HG02981 (cell line): ENCODE data around the gene BMP6.

Source experiments
- ATAC-seq: cut with Tn5 transposase; IDR thresholded peaks from one replicate; pipeline ENCODE4 v1.9.1; 2021; ENCODE audit warnings: mild to moderate bottlenecking, moderate library complexity; ENCODE audit not compliant: unreplicated experiment

BMP6 gene

DNA sequence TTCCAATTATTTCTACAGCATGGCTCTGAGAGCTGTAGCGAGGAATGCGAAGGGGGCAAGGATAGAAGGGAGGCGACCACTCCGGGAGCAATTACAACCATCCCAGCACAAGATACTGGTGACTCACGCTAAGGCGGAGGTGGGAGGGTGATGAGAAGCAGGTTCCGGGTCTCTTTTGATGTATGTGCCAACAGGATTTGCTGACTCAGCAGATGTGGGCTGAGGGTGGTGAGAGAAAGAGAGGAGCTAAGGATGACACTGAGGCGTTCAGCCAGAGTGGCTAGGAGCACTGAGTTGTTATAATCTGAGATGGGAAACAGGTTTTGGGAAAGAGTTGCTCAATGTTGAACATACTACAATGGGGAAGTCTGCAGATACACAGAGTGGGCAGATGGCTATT is 194.0 kb downstream of the BMP6 start:
- ATAC-seq = no peak

DNA sequence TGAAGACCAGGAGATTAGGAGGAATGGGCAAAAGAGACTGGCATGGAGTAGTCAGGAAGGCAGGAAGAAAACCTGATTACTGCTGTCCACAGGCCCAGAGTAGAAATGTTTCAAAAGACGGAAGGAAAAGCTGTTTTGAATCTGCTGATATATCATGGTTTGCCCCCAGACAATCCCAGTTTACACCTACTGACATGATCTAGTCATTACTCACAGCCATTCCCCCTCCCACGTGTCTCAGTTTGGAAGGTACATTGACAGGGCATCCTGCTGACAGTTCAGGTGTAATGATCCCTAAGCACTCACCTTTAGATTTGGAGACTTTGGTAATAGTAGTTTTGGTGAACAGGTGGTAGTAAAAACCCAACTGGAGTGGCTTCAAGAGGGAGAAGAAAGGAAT is 194.5 kb downstream of the BMP6 start:
- no peak for ATAC-seq

DNA sequence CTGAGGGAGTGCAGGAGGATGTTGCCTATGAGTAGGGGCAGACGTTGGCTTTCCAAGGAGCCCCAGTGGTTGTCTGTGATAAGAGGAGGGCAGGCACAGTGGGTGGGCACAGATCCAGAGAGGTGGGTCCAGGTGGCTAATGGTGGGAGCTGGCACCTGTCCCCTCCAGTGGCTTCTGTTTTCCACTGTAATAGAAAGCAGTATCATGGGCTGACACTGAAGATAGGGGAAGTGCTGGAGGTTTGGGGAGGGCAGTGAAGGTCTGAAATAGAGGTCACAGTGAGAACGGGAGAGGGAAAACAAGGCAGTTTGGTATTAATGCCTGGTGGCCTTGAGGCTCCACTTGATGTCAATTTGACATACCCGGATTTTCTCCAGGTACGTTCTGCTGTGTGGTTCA is 195.1 kb downstream of the BMP6 start:
- ATAC-seq = no peak

DNA sequence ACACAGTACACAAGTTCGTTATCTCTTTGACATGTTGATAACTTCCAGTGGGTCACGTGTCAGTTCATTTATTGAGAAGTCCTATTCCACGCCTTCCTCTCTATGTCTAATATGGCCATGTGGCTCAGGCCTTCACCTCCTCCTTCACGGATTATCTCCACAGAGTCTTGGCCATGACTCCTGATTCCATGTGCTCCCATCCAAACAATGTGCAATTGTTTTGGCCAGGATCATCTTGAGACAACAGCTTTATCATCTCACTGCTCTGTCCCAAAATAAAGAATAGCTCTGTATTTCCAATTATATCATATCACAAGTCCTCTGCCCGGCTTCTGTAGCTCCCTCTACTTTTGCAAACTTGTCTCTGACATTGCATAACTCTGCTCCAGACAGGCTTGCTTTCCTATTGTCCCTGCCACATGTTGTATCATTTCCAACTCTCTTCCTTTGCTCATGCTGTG is 195.8 kb downstream of the BMP6 start:
- no peak for ATAC-seq

DNA sequence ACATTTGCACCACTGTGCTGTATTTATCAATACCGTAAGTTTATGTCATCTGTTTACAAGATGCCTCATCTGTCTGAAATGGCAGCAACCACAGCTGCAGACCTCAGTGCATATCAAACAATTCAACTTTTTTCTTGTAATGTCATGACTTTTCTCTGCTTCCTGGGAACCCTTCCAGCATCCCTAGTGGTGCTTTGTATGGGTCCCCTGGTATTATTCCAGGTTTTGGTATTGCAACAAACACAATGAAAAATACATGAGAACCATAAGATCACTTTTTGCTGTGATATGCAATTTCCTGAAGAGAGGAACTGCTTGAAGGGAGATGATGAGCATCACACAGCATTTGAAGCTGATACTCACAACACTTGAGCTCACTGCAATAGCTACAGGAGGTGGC is 196.7 kb downstream of the BMP6 start:
- ATAC-seq = no peak

DNA sequence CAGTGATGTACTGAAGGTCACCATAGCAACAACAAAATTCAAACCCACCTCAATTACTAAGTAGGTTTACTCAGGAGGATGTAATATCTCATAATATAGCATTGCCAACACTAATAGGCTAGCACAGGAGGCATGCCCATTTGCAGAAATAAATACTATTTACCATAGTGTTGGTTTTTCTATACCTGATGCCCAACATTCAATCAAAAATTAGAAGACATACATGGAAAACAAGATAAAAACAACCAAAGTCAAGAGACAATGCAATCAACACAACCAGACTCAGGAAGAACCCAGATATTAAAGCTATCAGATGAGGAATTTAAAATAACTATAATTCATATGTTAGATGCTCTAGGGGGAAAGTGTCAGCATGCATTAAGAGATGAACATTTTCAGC is 199.0 kb downstream of the BMP6 start:
- ATAC-seq = no peak
